Measurements from ENCODE around the gene LRRC70.

The LRRC70 gene

DNA sequence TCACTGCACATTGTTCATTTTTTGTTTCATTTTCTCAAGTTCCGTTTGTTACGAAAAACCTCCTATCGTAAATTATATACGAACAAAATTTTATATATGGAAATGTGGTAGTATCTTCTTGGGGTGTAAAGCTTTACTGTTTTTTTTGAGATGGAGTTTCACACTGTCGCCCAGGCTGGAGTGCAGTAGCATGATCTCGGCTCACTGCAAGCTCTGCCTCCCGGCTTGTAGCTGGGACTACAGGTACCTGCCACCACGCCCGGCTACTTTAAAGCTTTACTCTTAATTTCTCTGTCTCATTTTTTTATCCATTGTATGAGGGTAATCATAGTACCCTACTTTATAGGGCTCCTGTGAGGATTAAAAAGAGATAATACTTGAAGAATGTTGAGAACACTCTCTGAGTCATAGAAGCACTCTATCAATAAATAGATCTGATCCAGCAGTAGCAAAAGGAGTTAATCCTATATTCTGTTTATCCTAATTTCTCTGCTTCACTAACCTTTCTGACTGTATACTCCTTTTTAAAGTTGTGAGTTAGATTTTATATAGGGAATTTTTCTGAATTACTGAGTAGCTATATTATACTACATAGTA, 5.6 kb upstream of the LRRC70 start:
- Histone ChIP-seq H3K36me3 (ENCODE audit: control insufficient read depth in 5 of 5, insufficient read depth in 5 of 5, low read length in 5 of 5) (peaks cover 0 to 3% (median 0%) of the 10 kb centered on the region in 5 donors), H3K9ac (ENCODE audit: low read length in 5 of 5) (no peak overlapping the region), H3K4me1 (ENCODE audit: control insufficient read depth in 5 of 5, insufficient read depth in 5 of 5, low read length in 5 of 5) (peaks cover 0 to 16% (median 0%) of the 10 kb centered on the region in 5 donors), H3K27ac (ENCODE audit: low read depth, low read length) (no peak overlapping the region), H3K4me3 (ENCODE audit: low read depth in 1 of 5, low read length in 5 of 5) (no peak overlapping the region), H3K9me3 (ENCODE audit: control insufficient read depth in 5 of 5, low read length in 5 of 5) (peaks cover 0 to 4% (median 0%) of the 10 kb centered on the region in 5 donors), H3K27me3 (ENCODE audit: control insufficient read depth in 5 of 5, insufficient read depth in 4 of 5, low read length in 5 of 5) (no peaks in the 10 kb centered on the region)

- Histone ChIP-seq H3K36me3 (ENCODE audit: control insufficient read depth in 5 of 5, insufficient read depth in 5 of 5, low read length in 5 of 5) (peaks cover 0 to 3% (median 0%) of the 10 kb centered on the region in 5 donors), H3K4me1 (ENCODE audit: control insufficient read depth in 5 of 5, insufficient read depth in 5 of 5, low read length in 5 of 5) (peaks cover 0 to 20% (median 0%) of the 10 kb centered on the region in 5 donors), H3K27me3 (ENCODE audit: control insufficient read depth in 5 of 5, insufficient read depth in 4 of 5, low read length in 5 of 5) (no peaks in the 10 kb centered on the region), H3K27ac (ENCODE audit: low read depth, low read length) (no peak overlapping the region), H3K9me3 (ENCODE audit: control insufficient read depth in 5 of 5, low read length in 5 of 5) (no peaks in the 10 kb centered on the region), H3K4me3 (ENCODE audit: low read depth in 1 of 5, low read length in 5 of 5) (no peak overlapping the region), H3K9ac (ENCODE audit: low read length in 5 of 5) (no peak overlapping the region)
Measured at GRCh38 chr5:62574599-62574998, 4.0 kb upstream of the LRRC70 start.

DNA sequence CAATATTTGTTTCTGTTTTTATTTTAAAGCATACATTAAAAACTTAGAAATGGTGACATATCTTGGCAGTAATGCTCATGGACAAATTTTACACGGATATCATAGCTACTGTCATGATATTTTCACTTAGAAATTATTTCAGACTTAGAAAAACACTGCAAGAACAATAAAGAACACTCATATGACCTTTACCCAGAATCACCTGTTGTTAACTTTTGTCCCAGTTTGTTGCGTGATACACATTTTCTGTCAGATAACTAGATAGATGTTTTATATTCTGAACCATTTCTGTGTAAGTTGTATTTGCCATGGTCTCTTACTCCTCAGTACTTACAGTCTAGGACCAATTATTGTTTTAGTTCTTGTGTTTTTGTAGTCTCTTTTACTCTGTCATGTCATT, 3.6 kb upstream of the LRRC70 start:
- H3K4me3 ChIP-seq (ENCODE audit: low read depth in 1 of 5, low read length in 5 of 5): no peak overlapping the region

GRCh38 chr5:62575489-62575888, 3.1 kb upstream of the LRRC70 start:
- Histone ChIP-seq H3K36me3 (ENCODE audit: control insufficient read depth in 5 of 5, insufficient read depth in 5 of 5, low read length in 5 of 5) (peaks cover 0 to 8% (median 2%) of the 10 kb centered on the region in 5 donors), H3K27me3 (ENCODE audit: control insufficient read depth in 5 of 5, insufficient read depth in 4 of 5, low read length in 5 of 5) (no peaks in the 10 kb centered on the region), H3K4me3 (ENCODE audit: low read depth in 1 of 5, low read length in 5 of 5) (no peak overlapping the region), H3K27ac (ENCODE audit: low read depth, low read length) (no peak overlapping the region), H3K9me3 (ENCODE audit: control insufficient read depth in 5 of 5, low read length in 5 of 5) (no peaks in the 10 kb centered on the region), H3K9ac (ENCODE audit: low read length in 5 of 5) (no peak overlapping the region), H3K4me1 (ENCODE audit: control insufficient read depth in 5 of 5, insufficient read depth in 5 of 5, low read length in 5 of 5) (peaks cover 0 to 20% (median 0%) of the 10 kb centered on the region in 5 donors)

More for the DNA sequence above, 3.6 kb upstream of the LRRC70 start:
- H3K9me3 ChIP-seq (ENCODE audit: control insufficient read depth in 5 of 5, low read length in 5 of 5): no peaks in the 10 kb centered on the region
- no peak overlapping the region for H3K9ac ChIP-seq (ENCODE audit: low read length in 5 of 5)
- H3K4me1 ChIP-seq (ENCODE audit: control insufficient read depth in 5 of 5, insufficient read depth in 5 of 5, low read length in 5 of 5): peaks cover 0 to 20% (median 0%) of the 10 kb centered on the region in 5 donors
- H3K27me3 ChIP-seq (ENCODE audit: control insufficient read depth in 5 of 5, insufficient read depth in 4 of 5, low read length in 5 of 5): no peaks in the 10 kb centered on the region
- H3K36me3 ChIP-seq (ENCODE audit: control insufficient read depth in 5 of 5, insufficient read depth in 5 of 5, low read length in 5 of 5): peaks cover 0 to 4% (median 0%) of the 10 kb centered on the region in 5 donors
- no peak overlapping the region for H3K27ac ChIP-seq (ENCODE audit: low read depth, low read length)

GRCh38 chr5:62576570-62577170, 1.9 kb upstream of the LRRC70 start:
- peak overlapping the region; percentile 14 for H3K27ac ChIP-seq (ENCODE audit: low read depth, low read length)

GRCh38 chr5:62577488-62577887, 1.1 kb upstream of the LRRC70 start:
- H3K4me1 ChIP-seq (ENCODE audit: control insufficient read depth in 5 of 5, insufficient read depth in 5 of 5, low read length in 5 of 5): peaks cover 0 to 20% (median 0%) of the 10 kb centered on the region in 5 donors
- H3K27me3 ChIP-seq (ENCODE audit: control insufficient read depth in 5 of 5, insufficient read depth in 4 of 5, low read length in 5 of 5): no peaks in the 10 kb centered on the region
- H3K27ac ChIP-seq (ENCODE audit: low read depth, low read length): no peak overlapping the region
- no peak overlapping the region for H3K4me3 ChIP-seq (ENCODE audit: low read depth in 1 of 5, low read length in 5 of 5)
- H3K9ac ChIP-seq (ENCODE audit: low read length in 5 of 5): no peak overlapping the region
- H3K36me3 ChIP-seq (ENCODE audit: control insufficient read depth in 5 of 5, insufficient read depth in 5 of 5, low read length in 5 of 5): peaks cover 0 to 12% (median 3%) of the 10 kb centered on the region in 5 donors
- no peaks in the 10 kb centered on the region for H3K9me3 ChIP-seq (ENCODE audit: control insufficient read depth in 5 of 5, low read length in 5 of 5)

More at GRCh38 chr5:62576570-62577170, 1.9 kb upstream of the LRRC70 start:
- Histone ChIP-seq H3K4me3 (ENCODE audit: low read depth in 1 of 5, low read length in 5 of 5) (no peak overlapping the region), H3K9ac (ENCODE audit: low read length in 5 of 5) (no peak overlapping the region), H3K4me1 (ENCODE audit: control insufficient read depth in 5 of 5, insufficient read depth in 5 of 5, low read length in 5 of 5) (peaks cover 0 to 20% (median 0%) of the 10 kb centered on the region in 5 donors), H3K27me3 (ENCODE audit: control insufficient read depth in 5 of 5, insufficient read depth in 4 of 5, low read length in 5 of 5) (no peaks in the 10 kb centered on the region), H3K36me3 (ENCODE audit: control insufficient read depth in 5 of 5, insufficient read depth in 5 of 5, low read length in 5 of 5) (peaks cover 0 to 12% (median 3%) of the 10 kb centered on the region in 5 donors), H3K9me3 (ENCODE audit: control insufficient read depth in 5 of 5, low read length in 5 of 5) (no peaks in the 10 kb centered on the region)

DNA sequence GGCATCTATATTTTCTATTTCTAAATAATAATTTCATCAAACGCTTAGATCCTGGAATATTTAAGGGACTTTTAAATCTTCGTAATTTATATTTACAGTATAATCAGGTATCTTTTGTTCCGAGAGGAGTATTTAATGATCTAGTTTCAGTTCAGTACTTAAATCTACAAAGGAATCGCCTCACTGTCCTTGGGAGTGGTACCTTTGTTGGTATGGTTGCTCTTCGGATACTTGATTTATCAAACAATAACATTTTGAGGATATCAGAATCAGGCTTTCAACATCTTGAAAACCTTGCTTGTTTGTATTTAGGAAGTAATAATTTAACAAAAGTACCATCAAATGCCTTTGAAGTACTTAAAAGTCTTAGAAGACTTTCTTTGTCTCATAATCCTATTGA, 1.1 kb downstream of the LRRC70 start:
- Histone ChIP-seq H3K9ac (ENCODE audit: low read length in 5 of 5) (peak overlapping the region in 1 of 5 donors; percentile 36), H3K9me3 (ENCODE audit: control insufficient read depth in 5 of 5, low read length in 5 of 5) (no peaks in the 10 kb centered on the region), H3K36me3 (ENCODE audit: control insufficient read depth in 5 of 5, insufficient read depth in 5 of 5, low read length in 5 of 5) (peaks cover 0 to 12% (median 3%) of the 10 kb centered on the region in 5 donors), H3K4me3 (ENCODE audit: low read depth in 1 of 5, low read length in 5 of 5) (peak overlapping the region in 3 of 5 donors; percentile 38 to 60 (median 51)), H3K4me1 (ENCODE audit: control insufficient read depth in 5 of 5, insufficient read depth in 5 of 5, low read length in 5 of 5) (peaks cover 0 to 20% (median 0%) of the 10 kb centered on the region in 5 donors), H3K27me3 (ENCODE audit: control insufficient read depth in 5 of 5, insufficient read depth in 4 of 5, low read length in 5 of 5) (no peaks in the 10 kb centered on the region), H3K27ac (ENCODE audit: low read depth, low read length) (peak overlapping the region; percentile 60)

- Histone ChIP-seq H3K9ac (ENCODE audit: low read length in 5 of 5) (no peak overlapping the region), H3K4me3 (ENCODE audit: low read depth in 1 of 5, low read length in 5 of 5) (peak overlapping the region in 1 of 5 donors; percentile 30), H3K36me3 (ENCODE audit: control insufficient read depth in 5 of 5, insufficient read depth in 5 of 5, low read length in 5 of 5) (peaks cover 0 to 12% (median 2%) of the 10 kb centered on the region in 5 donors), H3K9me3 (ENCODE audit: control insufficient read depth in 5 of 5, low read length in 5 of 5) (no peaks in the 10 kb centered on the region), H3K4me1 (ENCODE audit: control insufficient read depth in 5 of 5, insufficient read depth in 5 of 5, low read length in 5 of 5) (peaks cover 0 to 17% (median 0%) of the 10 kb centered on the region in 5 donors), H3K27ac (ENCODE audit: low read depth, low read length) (peak overlapping the region; percentile 33), H3K27me3 (ENCODE audit: control insufficient read depth in 5 of 5, insufficient read depth in 4 of 5, low read length in 5 of 5) (no peaks in the 10 kb centered on the region)
Measured at GRCh38 chr5:62581836-62582597, 3.4 kb downstream of the LRRC70 start.

DNA sequence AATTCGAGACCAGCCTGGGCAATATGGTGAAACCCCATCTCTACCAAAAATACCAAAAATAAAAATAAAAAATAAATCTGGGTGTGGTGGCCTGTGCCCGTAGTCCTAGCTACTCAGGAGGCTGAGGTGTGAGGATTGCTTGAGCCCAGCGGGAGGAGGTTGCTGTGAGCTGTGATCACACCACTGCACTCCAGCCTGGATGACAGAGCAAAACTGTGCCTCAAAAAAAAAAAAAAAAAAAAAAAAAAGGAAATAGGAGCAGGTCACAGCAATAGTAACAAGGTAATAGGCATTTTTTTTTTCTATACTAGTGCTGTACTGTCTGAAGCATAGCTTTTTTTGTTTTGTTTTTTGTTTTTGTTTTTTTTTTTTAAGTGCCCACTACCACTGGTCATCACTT, 5.8 kb downstream of the LRRC70 start:
- Histone ChIP-seq H3K36me3 (ENCODE audit: control insufficient read depth in 5 of 5, insufficient read depth in 5 of 5, low read length in 5 of 5) (peaks cover 3 to 12% (median 5%) of the 10 kb centered on the region in 5 donors), H3K27me3 (ENCODE audit: control insufficient read depth in 5 of 5, insufficient read depth in 4 of 5, low read length in 5 of 5) (no peaks in the 10 kb centered on the region), H3K4me3 (ENCODE audit: low read depth in 1 of 5, low read length in 5 of 5) (no peak overlapping the region), H3K9me3 (ENCODE audit: control insufficient read depth in 5 of 5, low read length in 5 of 5) (no peaks in the 10 kb centered on the region), H3K9ac (ENCODE audit: low read length in 5 of 5) (no peak overlapping the region), H3K27ac (ENCODE audit: low read depth, low read length) (no peak overlapping the region), H3K4me1 (ENCODE audit: control insufficient read depth in 5 of 5, insufficient read depth in 5 of 5, low read length in 5 of 5) (peaks cover 0 to 6% (median 0%) of the 10 kb centered on the region in 5 donors)

- no peak overlapping the region for H3K27ac ChIP-seq (ENCODE audit: low read depth, low read length)
- H3K9me3 ChIP-seq (ENCODE audit: control insufficient read depth in 5 of 5, low read length in 5 of 5): no peaks in the 10 kb centered on the region
Measured at GRCh38 chr5:62585306-62585705, 6.7 kb downstream of the LRRC70 start.

More at GRCh38 chr5:62585306-62585705, 6.7 kb downstream of the LRRC70 start:
- Histone ChIP-seq H3K4me3 (ENCODE audit: low read depth in 1 of 5, low read length in 5 of 5) (no peak overlapping the region), H3K9ac (ENCODE audit: low read length in 5 of 5) (no peak overlapping the region), H3K36me3 (ENCODE audit: control insufficient read depth in 5 of 5, insufficient read depth in 5 of 5, low read length in 5 of 5) (peaks cover 3 to 8% (median 5%) of the 10 kb centered on the region in 5 donors), H3K4me1 (ENCODE audit: control insufficient read depth in 5 of 5, insufficient read depth in 5 of 5, low read length in 5 of 5) (peaks cover 0 to 6% (median 0%) of the 10 kb centered on the region in 5 donors), H3K27me3 (ENCODE audit: control insufficient read depth in 5 of 5, insufficient read depth in 4 of 5, low read length in 5 of 5) (no peaks in the 10 kb centered on the region)
